A549 treated with RU486 at 1 μM for 4 hours (cell line): ENCODE measurements around the gene TMEM123. TPM values are rescaled to one million over a fixed set of nuclear protein-coding genes. Genes with fewer than 3 reads are reported as not detected.

ENCODE experiments used
- total RNA-seq: library from RNA; stranded (reverse); fragments of 200-300 nt; extraction: Qiagen RNA extraction; gene quantifications from 5 replicates; pipeline ENCODE4 v1.2.3, GENCODE V29; 2022; ENCODE audit warnings: low read depth

TMEM123 gene, protein sequence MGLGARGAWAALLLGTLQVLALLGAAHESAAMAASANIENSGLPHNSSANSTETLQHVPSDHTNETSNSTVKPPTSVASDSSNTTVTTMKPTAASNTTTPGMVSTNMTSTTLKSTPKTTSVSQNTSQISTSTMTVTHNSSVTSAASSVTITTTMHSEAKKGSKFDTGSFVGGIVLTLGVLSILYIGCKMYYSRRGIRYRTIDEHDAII
- 106 to 204 TPM (median 181 TPM) in 5 replicates for total RNA-seq

DNA sequence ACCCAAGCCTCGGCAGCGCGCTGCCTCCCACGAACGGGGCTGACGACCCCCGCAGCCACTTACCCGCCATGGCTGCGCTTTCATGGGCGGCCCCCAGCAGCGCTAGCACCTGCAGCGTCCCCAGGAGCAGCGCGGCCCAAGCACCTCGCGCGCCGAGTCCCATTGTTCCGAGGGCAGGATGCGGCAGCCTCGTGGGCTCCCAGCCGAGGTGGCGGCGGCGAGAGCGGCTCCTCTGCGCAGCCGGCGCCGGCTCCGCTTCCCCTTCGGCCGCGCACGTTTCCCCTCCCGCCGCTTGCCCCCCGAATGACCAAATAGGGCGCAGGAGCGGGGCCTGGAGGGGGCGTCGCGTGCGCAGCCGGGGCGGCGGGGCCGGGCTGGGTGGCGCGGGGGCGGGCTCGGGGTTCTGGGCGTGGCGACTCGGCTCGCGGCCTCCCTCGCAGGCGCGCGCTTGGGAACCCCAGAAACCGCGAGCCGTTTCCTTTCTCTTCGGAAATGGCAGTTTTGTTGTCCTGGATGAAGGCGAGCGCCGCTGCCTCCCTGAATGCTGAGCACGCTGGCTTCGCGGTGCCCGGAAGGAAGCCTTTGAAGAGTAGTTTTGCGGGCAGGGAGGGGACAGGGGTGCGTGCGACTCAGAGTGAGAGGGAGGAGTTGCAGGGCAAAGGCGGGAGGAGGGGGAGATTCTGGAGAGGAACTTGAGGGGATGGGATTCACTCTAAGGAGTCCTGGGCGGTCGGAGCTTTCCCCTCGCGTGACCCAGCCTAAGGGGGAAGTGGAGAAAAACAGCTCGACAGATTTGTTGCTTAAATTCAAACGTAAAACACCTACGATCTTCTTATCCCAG lies at the start of gene TMEM123:
Gene TMEM123, minus strand, starts transcription at position 305 of the 841 bp plus-strand sequence. Its CDS starts 142 bp downstream, at position 163.

GRCh38 chr11:102346748-102347461 lies 105.7 kb downstream of the TMEM123 start, which contains the start of gene BIRC2:
Gene BIRC2, plus strand, starts transcription at chr11:102347214. Its CDS starts 2,641 bp downstream, at chr11:102349855.

Other genes starting within 250 kb of the TMEM123 start
- gene BIRC3, start 135.3 kb downstream of the TMEM123 start, total RNA-seq, result 18.3 to 32.2 TPM (median 27.0 TPM) in 5 replicates
- gene BIRC2, start 105.6 kb downstream of the TMEM123 start, total RNA-seq, result 20.3 to 32.6 TPM (median 28.5 TPM) in 5 replicates
- gene MMP7, start 78.0 kb upstream of the TMEM123 start, total RNA-seq, result 20.9 to 30.7 TPM (median 24.7 TPM) in 5 replicates
- 0.09 TPM in 1 of 5 replicates, not detected in the others for gene MMP20, start 172.6 kb upstream of the TMEM123 start, total RNA-seq